ENCODE measurements around the gene ISG20L2. TPM values are rescaled to one million over a fixed set of nuclear protein-coding genes. Genes with fewer than 3 reads are reported as not detected.

ISG20L2 gene
- total RNA-seq, 1 donor from 2014 or later = 23.7 TPM

GRCh38 chr1:156755527-156755950 is 27.0 kb upstream of the ISG20L2 start:
- TF ChIP-seq EZH2 (IDR thresholded peaks at IDR 0.05) (no peak), EZH2phosphoT487 (IDR thresholded peaks at IDR 0.05) (no peak)
- TF ChIP-seq, protein P1, sequence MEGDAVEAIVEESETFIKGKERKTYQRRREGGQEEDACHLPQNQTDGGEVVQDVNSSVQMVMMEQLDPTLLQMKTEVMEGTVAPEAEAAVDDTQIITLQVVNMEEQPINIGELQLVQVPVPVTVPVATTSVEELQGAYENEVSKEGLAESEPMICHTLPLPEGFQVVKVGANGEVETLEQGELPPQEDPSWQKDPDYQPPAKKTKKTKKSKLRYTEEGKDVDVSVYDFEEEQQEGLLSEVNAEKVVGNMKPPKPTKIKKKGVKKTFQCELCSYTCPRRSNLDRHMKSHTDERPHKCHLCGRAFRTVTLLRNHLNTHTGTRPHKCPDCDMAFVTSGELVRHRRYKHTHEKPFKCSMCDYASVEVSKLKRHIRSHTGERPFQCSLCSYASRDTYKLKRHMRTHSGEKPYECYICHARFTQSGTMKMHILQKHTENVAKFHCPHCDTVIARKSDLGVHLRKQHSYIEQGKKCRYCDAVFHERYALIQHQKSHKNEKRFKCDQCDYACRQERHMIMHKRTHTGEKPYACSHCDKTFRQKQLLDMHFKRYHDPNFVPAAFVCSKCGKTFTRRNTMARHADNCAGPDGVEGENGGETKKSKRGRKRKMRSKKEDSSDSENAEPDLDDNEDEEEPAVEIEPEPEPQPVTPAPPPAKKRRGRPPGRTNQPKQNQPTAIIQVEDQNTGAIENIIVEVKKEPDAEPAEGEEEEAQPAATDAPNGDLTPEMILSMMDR (IDR thresholded peaks at IDR 0.05) = no peak
- H3K27ac Mint-ChIP-seq = no peak overlapping the region
- H3K4me1 Mint-ChIP-seq = peaks cover 34% of the 10 kb centered on the region
- H3K9me3 Mint-ChIP-seq = no peaks in the 10 kb centered on the region
- H3K4me3 Mint-ChIP-seq = no peak overlapping the region
- Histone ChIP-seq H3F3A (ENCODE audit: low read depth) (peaks cover 29% of the 10 kb centered on the region), H3K27me3 (no peaks in the 10 kb centered on the region), H3K4me1 (peaks cover 8% of the 10 kb centered on the region), H3K9me3 (ENCODE audit: low read depth) (no peaks in the 10 kb centered on the region), H3K36me3 (no peaks in the 10 kb centered on the region), H4K20me1 (ENCODE audit: low read depth) (peaks cover 5% of the 10 kb centered on the region), H3K4me3 (no peak overlapping the region), H3K4me2 (no peak overlapping the region), H3K27ac (no peak overlapping the region), H3K9ac (no peak overlapping the region), H2AFZ (replicated peaks) (no peak overlapping the region), H3K79me2 (ENCODE audit: low read depth) (peaks cover 51% of the 10 kb centered on the region)
- DNase-seq (ENCODE audit: low spot score) = no peak
- H3K27me3 Mint-ChIP-seq (ENCODE audit: insufficient read depth, low read depth) = peaks cover 3% of the 10 kb centered on the region
- H3K36me3 Mint-ChIP-seq = peaks cover 2% of the 10 kb centered on the region

DNA sequence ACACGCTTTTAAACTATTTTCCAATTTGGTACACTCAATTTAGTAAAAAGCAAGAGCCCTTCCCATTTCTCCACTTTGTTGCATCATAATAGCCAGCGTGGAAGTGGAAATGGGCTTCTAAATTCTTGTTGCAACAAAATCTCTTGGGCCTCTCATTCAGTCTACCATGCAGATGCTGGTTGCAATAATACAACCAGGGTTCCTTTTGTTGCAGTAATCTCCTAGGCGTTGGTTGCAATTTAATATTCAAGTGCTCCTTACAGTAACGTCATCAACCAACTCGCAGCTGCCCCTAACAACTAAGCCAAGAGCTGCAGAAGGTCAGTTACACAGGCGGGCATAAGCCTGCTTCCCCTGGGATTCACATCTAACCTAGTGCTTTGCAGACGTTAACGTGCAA is 25.7 kb upstream of the ISG20L2 start:
- Histone ChIP-seq H3F3A (ENCODE audit: low read depth) (peaks cover 25% of the 10 kb centered on the region), H3K9me3 (ENCODE audit: low read depth) (no peaks in the 10 kb centered on the region), H3K4me3 (no peak overlapping the region), H3K27me3 (no peaks in the 10 kb centered on the region), H3K4me1 (peaks cover 11% of the 10 kb centered on the region), H3K27ac (no peak overlapping the region), H3K9ac (no peak overlapping the region), H3K79me2 (ENCODE audit: low read depth) (peaks cover 64% of the 10 kb centered on the region), H3K36me3 (no peaks in the 10 kb centered on the region), H3K4me2 (no peak overlapping the region), H2AFZ (replicated peaks) (no peak overlapping the region), H4K20me1 (ENCODE audit: low read depth) (peaks cover 6% of the 10 kb centered on the region)
- Mint-ChIP-seq H3K27ac (no peak overlapping the region), H3K9me3 (no peaks in the 10 kb centered on the region), H3K36me3 (peaks cover 3% of the 10 kb centered on the region), H3K27me3 (ENCODE audit: insufficient read depth, low read depth) (peaks cover 3% of the 10 kb centered on the region), H3K4me1 (peaks cover 36% of the 10 kb centered on the region), H3K4me3 (no peak overlapping the region)
- no peak for TF ChIP-seq EZH2phosphoT487 (IDR thresholded peaks at IDR 0.05)
- no peak for TF ChIP-seq EZH2 (IDR thresholded peaks at IDR 0.05)
- TF ChIP-seq, protein P1 (IDR thresholded peaks at IDR 0.05) = no peak
- no peak for DNase-seq (ENCODE audit: low spot score)

DNA sequence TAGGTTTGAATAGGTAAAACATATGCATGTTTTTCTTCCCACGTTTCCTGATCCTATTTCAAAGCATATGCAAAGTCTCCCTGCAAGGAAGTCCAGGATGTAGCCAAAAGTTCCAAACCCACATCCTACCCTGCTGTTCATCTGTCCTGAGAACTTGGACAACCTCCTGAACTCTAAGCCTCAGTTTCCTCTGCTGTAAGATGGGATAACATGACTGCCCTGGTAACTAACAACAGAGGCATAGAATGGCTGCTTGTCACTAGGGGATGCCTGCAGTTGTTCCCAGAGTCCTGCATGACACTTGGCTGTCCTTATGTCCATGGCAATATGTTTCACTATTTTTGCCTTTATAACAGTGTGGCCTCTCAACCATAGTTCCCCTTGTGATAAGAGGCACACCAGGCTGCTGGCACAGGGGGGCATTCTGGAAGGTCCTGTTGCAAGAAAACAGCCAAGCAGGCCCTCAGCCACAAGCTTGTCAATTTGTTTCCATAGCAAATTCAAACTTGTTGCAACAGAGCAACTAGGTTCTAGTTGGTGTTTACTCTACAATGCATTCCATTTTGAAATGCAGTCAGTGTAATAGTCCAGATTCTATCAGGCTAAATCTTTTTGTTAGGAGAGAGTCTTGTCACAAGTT is 24.4 kb upstream of the ISG20L2 start:
- no peaks in the 10 kb centered on the region for H3K27me3 ChIP-seq
- peaks cover 33% of the 10 kb centered on the region for H3F3A ChIP-seq (ENCODE audit: low read depth)
- Mint-ChIP-seq H3K9me3 (no peaks in the 10 kb centered on the region), H3K27me3 (ENCODE audit: insufficient read depth, low read depth) (peaks cover 2% of the 10 kb centered on the region), H3K4me3 (peak overlapping the region; percentile 96), H3K36me3 (peaks cover 3% of the 10 kb centered on the region), H3K4me1 (peaks cover 42% of the 10 kb centered on the region), H3K27ac (peak overlapping the region; percentile 90)
- peaks cover 14% of the 10 kb centered on the region for H4K20me1 ChIP-seq (ENCODE audit: low read depth)
- DNase-seq (ENCODE audit: low spot score) = no peak
- H3K9ac ChIP-seq = peak overlapping the region; percentile 96
- peak overlapping the region; percentile 99 for H3K4me2 ChIP-seq
- no peak overlapping the region for H3K27ac ChIP-seq
- peaks cover 24% of the 10 kb centered on the region for H3K4me1 ChIP-seq
- H3K79me2 ChIP-seq (ENCODE audit: low read depth) = peaks cover 77% of the 10 kb centered on the region
- TF ChIP-seq, protein P1 (IDR thresholded peaks at IDR 0.05) = no peak
- TF ChIP-seq EZH2phosphoT487 (IDR thresholded peaks at IDR 0.05) (no peak), EZH2 (IDR thresholded peaks at IDR 0.05) (no peak)
- H2AFZ ChIP-seq (replicated peaks) = no peak overlapping the region
- H3K9me3 ChIP-seq (ENCODE audit: low read depth) = no peaks in the 10 kb centered on the region
- H3K36me3 ChIP-seq = no peaks in the 10 kb centered on the region
- H3K4me3 ChIP-seq = peak overlapping the region; percentile 100
